ENCODE measurements around the gene SLC15A4. TPM values are rescaled to one million over a fixed set of nuclear protein-coding genes. Genes with fewer than 3 reads are reported as not detected.

SLC15A4 gene
- total RNA-seq, 1 experiment from 2014 or later = 29.1 TPM

- Histone ChIP-seq H3K27me3 (ENCODE audit: control insufficient read depth, insufficient read depth, low read length) (peaks cover 6% of the 10 kb centered on the region), H3K9me3 (ENCODE audit: control insufficient read depth, insufficient read depth, low read depth, low read length) (no peaks in the 10 kb centered on the region), H3K36me3 (ENCODE audit: control insufficient read depth, insufficient read depth, low read length) (no peaks in the 10 kb centered on the region), H3K4me3 (ENCODE audit: low read depth in 2 of 2, low read length in 2 of 2) (no peak overlapping the region), H3K27ac (ENCODE audit: low read length) (no peak overlapping the region), H3K4me1 (ENCODE audit: control insufficient read depth, insufficient read depth, low read length) (no peaks in the 10 kb centered on the region)
- no peak for ATAC-seq
- no peak for TF ChIP-seq SIN3A (IDR thresholded peaks at IDR 0.05; ENCODE audit: borderline replicate concordance, insufficient read depth, low read depth, low read length)
- no peak for TF ChIP-seq REST (IDR thresholded peaks at IDR 0.05; ENCODE audit: insufficient read depth in 1 of 2, low read depth in 2 of 2, low read length in 1 of 2)
- no peak for TF ChIP-seq TCF7L2 (IDR thresholded peaks at IDR 0.05; ENCODE audit: low read depth, low read length)
- TF ChIP-seq CTCF (IDR thresholded peaks at IDR 0.05) = no peak
- no peak for DNase-seq (ENCODE audit: low read depth, low spot score)
- BruUV-seq (replicated peaks) = no TSS peak
- in situ Hi-C loops (cut with HindIII; ENCODE audit: low pct_unique_long_range_greater_than_20kb, low sequenced_read_pairs) = no loop called here
- intact Hi-C loops (cut with micrococcal nuclease; ENCODE audit: unreplicated experiment) = no loop called here
- ChIA-PET CTCF (no interaction called here), POLR2A (no interaction called here)
These were observed 51.5 kb downstream of the SLC15A4 start for GRCh38 chr12:128772249-128772648.

- TF ChIP-seq CTCF (IDR thresholded peaks at IDR 0.05) = no peak
- TF ChIP-seq TCF7L2 (IDR thresholded peaks at IDR 0.05; ENCODE audit: low read depth, low read length) = no peak
- no peak for TF ChIP-seq REST (IDR thresholded peaks at IDR 0.05; ENCODE audit: insufficient read depth in 1 of 2, low read depth in 2 of 2, low read length in 1 of 2)
- no peak for TF ChIP-seq SIN3A (IDR thresholded peaks at IDR 0.05; ENCODE audit: borderline replicate concordance, insufficient read depth, low read depth, low read length)
- TF ChIP-seq POLR2AphosphoS5 (IDR thresholded peaks at IDR 0.05; ENCODE audit: low read depth, low read length) = no peak
- ChIA-PET POLR2A (no interaction called here), CTCF (no interaction called here)
- peaks cover 9% of the 10 kb centered on the region for H3K27me3 ChIP-seq (ENCODE audit: control insufficient read depth, insufficient read depth, low read length)
- BruUV-seq (replicated peaks) = no TSS peak
- intact Hi-C loops (cut with micrococcal nuclease; ENCODE audit: unreplicated experiment) (no loop called here), in situ Hi-C loops (cut with HindIII; ENCODE audit: low pct_unique_long_range_greater_than_20kb, low sequenced_read_pairs) (no loop called here)
- ATAC-seq (no peak), DNase-seq (ENCODE audit: low read depth, low spot score) (no peak)
- no peak overlapping the region for H3K4me3 ChIP-seq (ENCODE audit: low read depth in 2 of 2, low read length in 2 of 2)
- no peak overlapping the region for H3K27ac ChIP-seq (ENCODE audit: low read length)
- no peaks in the 10 kb centered on the region for H3K4me1 ChIP-seq (ENCODE audit: control insufficient read depth, insufficient read depth, low read length)
- no peaks in the 10 kb centered on the region for H3K9me3 ChIP-seq (ENCODE audit: control insufficient read depth, insufficient read depth, low read depth, low read length)
- no peaks in the 10 kb centered on the region for H3K36me3 ChIP-seq (ENCODE audit: control insufficient read depth, insufficient read depth, low read length)
These were observed 52.1 kb downstream of the SLC15A4 start for GRCh38 chr12:128771681-128772080.

Data from Panc1 (cell line).